ENCODE measurements around the gene TMEM154. TPM values are rescaled to one million over a fixed set of nuclear protein-coding genes. Genes with fewer than 3 reads are reported as not detected.

TMEM154 gene
- polyA plus RNA-seq, 1 of the 3 experiments (the other 2 are of a cell fraction), result 0.58 TPM

GRCh38 chr4:152673489-152673888 lies 6.3 kb downstream of the TMEM154 start:
- POLR2A ChIA-PET, result no interaction called here
- H3F3A ChIP-seq (replicated peaks; ENCODE audit: insufficient read depth), result no peaks in the 10 kb centered on the region

GRCh38 chr4:152672206-152673092 lies 7.3 kb downstream of the TMEM154 start:
- H3K9ac ChIP-seq, result no peak overlapping the region
- no peak overlapping the region for H3K27ac ChIP-seq (ENCODE audit: low read depth in 2 of 2, low read length in 1 of 2)
- no peaks in the 10 kb centered on the region for H3F3A ChIP-seq (replicated peaks; ENCODE audit: insufficient read depth)
- POLR2A ChIA-PET, result no interaction called here
- peaks cover 0 to 3% of the 10 kb centered on the region in 2 experiments; a peak in 1 of 4 replicates for H3K4me1 ChIP-seq (ENCODE audit: control insufficient read depth in 1 of 2, insufficient read depth in 2 of 2, low read depth in 1 of 2, low read length in 1 of 2)
- no peaks in the 10 kb centered on the region for H4K20me1 ChIP-seq (ENCODE audit: insufficient read depth)
- no peak overlapping the region for H3K4me2 ChIP-seq
- no peaks in the 10 kb centered on the region for H3K36me3 ChIP-seq (replicated peaks in 1 of 2; ENCODE audit: control insufficient read depth in 1 of 2, insufficient read depth in 2 of 2, low read length in 1 of 2)
- H3K9me2 ChIP-seq, result no peaks in the 10 kb centered on the region
- H3K9me3 ChIP-seq, result no peaks in the 10 kb centered on the region; the same call in 1 of the 2 replicates
- H3K27me3 ChIP-seq (ENCODE audit: insufficient read depth), result no peaks in the 10 kb centered on the region
- no peak for DNase-seq
- CTCF ChIA-PET, result interaction anchor here (0.6 kb wide), 1 partner anchor 599 kb away, joined by 4 read pairs; no protein-coding TSS in a partner anchor
- no peak for TF ChIP-seq TCF12 (IDR thresholded peaks at IDR 0.05)
- TF ChIP-seq RCOR1 (IDR thresholded peaks at IDR 0.05; ENCODE audit: low read length), result no peak
- H3K79me2 ChIP-seq (ENCODE audit: insufficient read depth), result no peaks in the 10 kb centered on the region
- no peak overlapping the region for H3K4me3 ChIP-seq (ENCODE audit: low read depth in 2 of 2, low read length in 1 of 2)
- no peak overlapping the region for H2AFZ ChIP-seq (ENCODE audit: low read depth)
- 91% methylated on average over 4 of the region's 4 CpGs for WGBS (ENCODE audit: low lambda C conversion rate)

More at GRCh38 chr4:152673489-152673888, 6.3 kb downstream of the TMEM154 start:
- CTCF ChIA-PET, result interaction anchor here (1.0 to 1.2 kb wide), 3 partner anchors 13 to 219 kb away, joined by 3 read pairs; no protein-coding TSS in a partner anchor
- no peak for TF ChIP-seq FOSL2 (IDR thresholded peaks at IDR 0.05; ENCODE audit: borderline replicate concordance, low read depth)
- no peak for TF ChIP-seq RXRA (IDR thresholded peaks at IDR 0.05; ENCODE audit: borderline replicate concordance, low read depth)
- TF ChIP-seq TCF12 (IDR thresholded peaks at IDR 0.05), result no peak
- TF ChIP-seq ELF1 (IDR thresholded peaks at IDR 0.05), result no peak
- TF ChIP-seq EZH2phosphoT487 (IDR thresholded peaks at IDR 0.05; ENCODE audit: borderline replicate concordance, low read depth), result no peak
- TF ChIP-seq TEAD4 (IDR thresholded peaks at IDR 0.05; ENCODE audit: borderline replicate concordance, insufficient read depth), result no peak
- Histone ChIP-seq H3K27me3 (ENCODE audit: insufficient read depth) (no peaks in the 10 kb centered on the region), H2AFZ (ENCODE audit: low read depth) (no peak overlapping the region), H3K4me2 (no peak overlapping the region), H3K4me3 (ENCODE audit: low read depth in 2 of 2, low read length in 1 of 2) (no peak overlapping the region), H3K9me3 (no peaks in the 10 kb centered on the region; the same call in 1 of the 2 replicates), H3K9me2 (no peaks in the 10 kb centered on the region), H3K79me2 (ENCODE audit: insufficient read depth) (no peaks in the 10 kb centered on the region), H3K36me3 (replicated peaks in 1 of 2; ENCODE audit: control insufficient read depth in 1 of 2, insufficient read depth in 2 of 2, low read length in 1 of 2) (no peaks in the 10 kb centered on the region), H4K20me1 (ENCODE audit: insufficient read depth) (no peaks in the 10 kb centered on the region), H3K9ac (no peak overlapping the region), H3K4me1 (ENCODE audit: control insufficient read depth in 1 of 2, insufficient read depth in 2 of 2, low read depth in 1 of 2, low read length in 1 of 2) (peaks cover 0 to 3% of the 10 kb centered on the region in 2 experiments; a peak in 1 of 4 replicates), H3K27ac (ENCODE audit: low read depth in 2 of 2, low read length in 1 of 2) (no peak overlapping the region)
- DNase-seq, result no peak
- WGBS (ENCODE audit: low lambda C conversion rate), result 95% methylated on average over 4 of the region's 4 CpGs

GRCh38 chr4:152668338-152668964 lies 11.3 kb downstream of the TMEM154 start:
- no peaks in the 10 kb centered on the region for H3K79me2 ChIP-seq (ENCODE audit: insufficient read depth)
- CTCF ChIA-PET, result interaction anchor here (0.8 to 1.4 kb wide), 2 partner anchors 9 to 22 kb away, joined by 3 to 4 read pairs; no protein-coding TSS in a partner anchor
- POLR2A ChIA-PET, result no interaction called here
- TF ChIP-seq EP300 (IDR thresholded peaks at IDR 0.05; ENCODE audit: borderline replicate concordance in 1 of 2, low read depth in 1 of 2, low read length in 1 of 2), result no peak
- TF ChIP-seq REST (IDR thresholded peaks at IDR 0.05; ENCODE audit: low read depth, low read length), result no peak
- TF ChIP-seq RFX5 (IDR thresholded peaks at IDR 0.05; ENCODE audit: low read length), result no peak
- TF ChIP-seq POLR2AphosphoS5 (IDR thresholded peaks at IDR 0.05; ENCODE audit: low read depth, low read length), result no peak
- TF ChIP-seq FOSL2 (IDR thresholded peaks at IDR 0.05; ENCODE audit: borderline replicate concordance, low read depth), result no peak
- no peak for TF ChIP-seq MAX (IDR thresholded peaks at IDR 0.05; ENCODE audit: low read depth)
- no peak for TF ChIP-seq GABPA (IDR thresholded peaks at IDR 0.05; ENCODE audit: low read depth)
- no peak for TF ChIP-seq TAF1 (IDR thresholded peaks at IDR 0.05; ENCODE audit: borderline replicate concordance, low read depth, low read length)
- TF ChIP-seq RXRA (IDR thresholded peaks at IDR 0.05; ENCODE audit: borderline replicate concordance, low read depth), result no peak
- no peak for TF ChIP-seq CHD2 (IDR thresholded peaks at IDR 0.05; ENCODE audit: low read length, partially characterized antibody)
- TF ChIP-seq RAD21 (IDR thresholded peaks at IDR 0.05; ENCODE audit: low read length), result no peak

More at GRCh38 chr4:152668338-152668964, 11.3 kb downstream of the TMEM154 start:
- WGBS (ENCODE audit: low lambda C conversion rate), result 89% methylated on average over 11 of the region's 11 CpGs
- Histone ChIP-seq H3K4me2 (no peak overlapping the region), H3K9me2 (no peaks in the 10 kb centered on the region), H3K27me3 (ENCODE audit: insufficient read depth) (no peaks in the 10 kb centered on the region), H3K4me3 (ENCODE audit: low read depth in 2 of 2, low read length in 1 of 2) (no peak overlapping the region), H3F3A (replicated peaks; ENCODE audit: insufficient read depth) (no peaks in the 10 kb centered on the region), H3K4me1 (ENCODE audit: control insufficient read depth in 1 of 2, insufficient read depth in 2 of 2, low read depth in 1 of 2, low read length in 1 of 2) (no peaks in the 10 kb centered on the region), H2AFZ (ENCODE audit: low read depth) (no peak overlapping the region), H3K9ac (no peak overlapping the region), H3K27ac (ENCODE audit: low read depth in 2 of 2, low read length in 1 of 2) (no peak overlapping the region), H3K9me3 (no peaks in the 10 kb centered on the region; the same call in 1 of the 2 replicates), H3K36me3 (replicated peaks in 1 of 2; ENCODE audit: control insufficient read depth in 1 of 2, insufficient read depth in 2 of 2, low read length in 1 of 2) (no peaks in the 10 kb centered on the region), H4K20me1 (ENCODE audit: insufficient read depth) (no peaks in the 10 kb centered on the region)
- no peak for DNase-seq
